RWPE2 (cell line): ENCODE results near the gene NOL4L.
A peak's percentile ranks its signal among the peaks of the same experiment; 100 is the strongest.

ENCODE experiments used
- ATAC-seq: fragments of 200-7000 bp; cut with Tn5 transposase; 3 replicates; pipeline ENCODE4 v1.9.1; 2021; ENCODE audit warnings: low read depth
- DNase-seq: peaks from one replicate; pipeline ENCODE4 v3.0.0-alpha.2; 2020; ENCODE audit warnings: low spot score
- H3K27ac ChIP-seq: fragments of 450-650 bp; 2 replicates; pipeline ENCODE4 v1.5.1; 2017; ENCODE audit warnings: mild to moderate bottlenecking; ENCODE audit not compliant: poor library complexity, severe bottlenecking
- H3K27me3 ChIP-seq: fragments of 250-450 bp; sonication (Bioruptor Pico); 2 replicates; pipeline ENCODE4 v1.5.1; 2021; ENCODE audit warnings: mild to moderate bottlenecking, moderate library complexity; ENCODE audit not compliant: insufficient read depth, poor library complexity, severe bottlenecking
- H3K36me3 ChIP-seq: fragments of 250-450 bp; sonication (Bioruptor Pico); 2 replicates; pipeline ENCODE4 v1.5.1; 2020; ENCODE audit warnings: low read depth, mild to moderate bottlenecking, moderate library complexity
- H3K4me1 ChIP-seq: fragments of 250-450 bp; sonication (Bioruptor Pico); 2 replicates; pipeline ENCODE4 v1.5.1; 2021; ENCODE audit warnings: mild to moderate bottlenecking, moderate library complexity; ENCODE audit not compliant: insufficient read depth, poor library complexity, severe bottlenecking
- H3K4me3 ChIP-seq: fragments of 250-450 bp; sonication (Bioruptor Pico); 2 replicates; pipeline ENCODE4 v1.5.1; 2021; ENCODE audit warnings: mild to moderate bottlenecking, moderate library complexity; ENCODE audit not compliant: severe bottlenecking
- H3K9me3 ChIP-seq: fragments of 250-450 bp; sonication (Bioruptor Pico); 2 replicates; pipeline ENCODE4 v1.5.1; 2021; ENCODE audit warnings: mild to moderate bottlenecking, moderate library complexity; ENCODE audit not compliant: severe bottlenecking
- CTCF ChIP-seq: fragments of 450-650 bp; IDR thresholded peaks from one replicate; pipeline ENCODE4 v1.5.1; 2017; ENCODE audit warnings: mild to moderate bottlenecking, moderate library complexity; ENCODE audit not compliant: poor library complexity, severe bottlenecking

The NOL4L gene

GRCh38 chr20:32528171-32528891 lies 56.8 kb downstream of the NOL4L start:
- Histone ChIP-seq H3K36me3 (no peaks in the 10 kb centered on the region), H3K27me3 (no peaks in the 10 kb centered on the region), H3K9me3 (no peaks in the 10 kb centered on the region), H3K4me3 (no peak overlapping the region), H3K4me1 (no peaks in the 10 kb centered on the region), H3K27ac (no peak overlapping the region)
- DNase-seq (no peak), ATAC-seq (peak; percentile 15; the same call in 1 of the 3 replicates)
- TF ChIP-seq CTCF: no peak

DNA sequence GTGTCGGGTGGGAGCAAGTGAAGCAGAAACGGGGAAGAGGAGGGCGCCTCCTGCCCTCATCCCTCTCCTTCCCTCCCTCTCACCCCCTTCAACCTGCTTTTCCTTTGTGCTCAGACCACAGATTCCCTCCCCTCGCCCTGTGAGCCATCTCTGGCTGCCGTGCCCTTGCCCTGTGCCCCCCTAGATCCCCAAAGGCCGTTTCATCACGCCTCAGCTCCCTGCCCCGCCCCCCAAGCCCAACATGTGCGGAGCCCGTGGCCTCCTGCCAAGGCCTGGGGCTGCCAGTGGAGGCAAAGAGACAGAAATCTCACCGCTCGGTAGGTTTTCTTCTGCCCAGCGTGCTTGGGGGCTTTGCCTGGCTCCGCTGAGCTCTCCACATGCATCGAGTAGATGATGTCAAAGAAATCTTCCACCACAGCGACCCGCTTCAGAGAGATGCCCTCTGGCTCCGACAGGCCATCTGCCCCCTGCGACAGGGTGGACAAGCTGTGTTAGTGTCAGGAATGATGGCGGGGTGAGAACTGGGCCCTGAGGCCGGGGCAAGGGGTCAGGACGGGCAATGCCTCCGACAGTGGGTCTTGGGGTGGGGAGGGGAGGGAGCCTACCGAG lies 57.6 kb downstream of the NOL4L start:
- Histone ChIP-seq H3K9me3 (no peaks in the 10 kb centered on the region), H3K4me1 (no peaks in the 10 kb centered on the region), H3K27me3 (no peaks in the 10 kb centered on the region), H3K27ac (no peak overlapping the region), H3K36me3 (no peaks in the 10 kb centered on the region), H3K4me3 (no peak overlapping the region)
- TF ChIP-seq CTCF: no peak
- no peak for ATAC-seq
- DNase-seq: no peak

GRCh38 chr20:32527052-32527446 lies 58.1 kb downstream of the NOL4L start:
- H3K27ac ChIP-seq: no peak overlapping the region
- no peaks in the 10 kb centered on the region for H3K36me3 ChIP-seq
- H3K4me1 ChIP-seq: no peaks in the 10 kb centered on the region
- H3K9me3 ChIP-seq: no peaks in the 10 kb centered on the region
- ATAC-seq (no peak), DNase-seq (no peak)
- TF ChIP-seq CTCF: no peak
- no peak overlapping the region for H3K4me3 ChIP-seq
- no peaks in the 10 kb centered on the region for H3K27me3 ChIP-seq

- Histone ChIP-seq H3K27me3 (no peaks in the 10 kb centered on the region), H3K4me1 (no peaks in the 10 kb centered on the region), H3K27ac (no peak overlapping the region), H3K9me3 (no peaks in the 10 kb centered on the region), H3K4me3 (no peak overlapping the region), H3K36me3 (no peaks in the 10 kb centered on the region)
- TF ChIP-seq CTCF: no peak
- DNase-seq: no peak
- ATAC-seq: no peak
Observed at GRCh38 chr20:32526541-32526940, 58.6 kb downstream of the NOL4L start.

GRCh38 chr20:32526125-32526524 lies 59.0 kb downstream of the NOL4L start:
- no peaks in the 10 kb centered on the region for H3K27me3 ChIP-seq
- H3K4me1 ChIP-seq: no peaks in the 10 kb centered on the region
- DNase-seq (no peak), ATAC-seq (no peak)
- no peak overlapping the region for H3K27ac ChIP-seq
- H3K9me3 ChIP-seq: no peaks in the 10 kb centered on the region
- TF ChIP-seq CTCF: no peak
- no peaks in the 10 kb centered on the region for H3K36me3 ChIP-seq
- no peak overlapping the region for H3K4me3 ChIP-seq
